ENCODE measurements around the gene PKP1.

DNA sequence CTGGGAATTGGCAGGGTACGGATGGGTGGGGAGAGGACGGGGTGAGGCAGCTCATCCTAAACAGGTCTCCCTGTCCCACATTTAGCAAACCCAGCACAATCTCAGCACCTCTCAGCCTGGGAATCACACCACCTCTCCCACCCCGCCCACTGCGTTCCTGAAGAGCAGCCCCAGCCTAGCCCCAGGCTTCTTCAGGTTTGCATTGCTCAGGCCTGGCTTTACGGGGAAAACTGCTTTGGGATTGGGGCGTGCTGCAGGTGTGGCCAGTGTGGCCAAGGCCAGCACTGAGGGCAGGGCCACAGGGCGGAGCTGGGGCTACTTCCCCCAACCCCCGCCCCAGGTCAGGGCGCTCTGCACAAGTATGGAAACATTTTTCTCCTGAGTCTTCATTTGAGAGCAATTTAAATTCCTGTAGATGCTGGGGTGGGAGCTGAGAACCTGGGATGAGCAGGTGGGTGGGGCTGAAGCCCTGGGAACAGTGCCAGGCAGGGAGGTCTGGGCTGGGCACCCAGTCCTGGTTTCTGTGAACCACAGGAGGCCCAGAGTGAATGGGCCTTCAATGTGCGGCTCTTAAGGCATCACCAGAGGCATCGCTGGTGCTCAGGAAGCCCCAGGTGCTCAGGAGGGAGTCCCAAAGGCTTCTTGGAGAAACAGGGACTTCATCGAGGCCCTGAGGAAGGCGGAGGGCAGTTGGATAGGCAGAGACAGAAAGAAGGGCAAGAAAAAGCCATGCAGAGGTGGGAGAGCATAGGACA, 70.1 kb downstream of the PKP1 start:
- TF ChIP-seq, protein P1, sequence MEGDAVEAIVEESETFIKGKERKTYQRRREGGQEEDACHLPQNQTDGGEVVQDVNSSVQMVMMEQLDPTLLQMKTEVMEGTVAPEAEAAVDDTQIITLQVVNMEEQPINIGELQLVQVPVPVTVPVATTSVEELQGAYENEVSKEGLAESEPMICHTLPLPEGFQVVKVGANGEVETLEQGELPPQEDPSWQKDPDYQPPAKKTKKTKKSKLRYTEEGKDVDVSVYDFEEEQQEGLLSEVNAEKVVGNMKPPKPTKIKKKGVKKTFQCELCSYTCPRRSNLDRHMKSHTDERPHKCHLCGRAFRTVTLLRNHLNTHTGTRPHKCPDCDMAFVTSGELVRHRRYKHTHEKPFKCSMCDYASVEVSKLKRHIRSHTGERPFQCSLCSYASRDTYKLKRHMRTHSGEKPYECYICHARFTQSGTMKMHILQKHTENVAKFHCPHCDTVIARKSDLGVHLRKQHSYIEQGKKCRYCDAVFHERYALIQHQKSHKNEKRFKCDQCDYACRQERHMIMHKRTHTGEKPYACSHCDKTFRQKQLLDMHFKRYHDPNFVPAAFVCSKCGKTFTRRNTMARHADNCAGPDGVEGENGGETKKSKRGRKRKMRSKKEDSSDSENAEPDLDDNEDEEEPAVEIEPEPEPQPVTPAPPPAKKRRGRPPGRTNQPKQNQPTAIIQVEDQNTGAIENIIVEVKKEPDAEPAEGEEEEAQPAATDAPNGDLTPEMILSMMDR (conservative IDR thresholded peaks at IDR 0.05; ENCODE audit: low read depth in 2 of 2), result no peak
- TF ChIP-seq CREB1 (CRISPR knock-in tag; IDR thresholded peaks at IDR 0.05; ENCODE audit: low read depth) (no peak), POLR2AphosphoS5 (IDR thresholded peaks at IDR 0.05; ENCODE audit: low read depth) (no peak), EZH2 (IDR thresholded peaks at IDR 0.05; ENCODE audit: low read depth, unreplicated experiment) (no peak), JUNB (IDR thresholded peaks at IDR 0.05; ENCODE audit: unreplicated experiment) (no peak), EZH2phosphoT487 (IDR thresholded peaks at IDR 0.05; ENCODE audit: unreplicated experiment) (no peak), ZNF331 (CRISPR knock-in tag; IDR thresholded peaks at IDR 0.05; ENCODE audit: low read depth) (no peak)
- TF ChIP-seq, protein P2, sequence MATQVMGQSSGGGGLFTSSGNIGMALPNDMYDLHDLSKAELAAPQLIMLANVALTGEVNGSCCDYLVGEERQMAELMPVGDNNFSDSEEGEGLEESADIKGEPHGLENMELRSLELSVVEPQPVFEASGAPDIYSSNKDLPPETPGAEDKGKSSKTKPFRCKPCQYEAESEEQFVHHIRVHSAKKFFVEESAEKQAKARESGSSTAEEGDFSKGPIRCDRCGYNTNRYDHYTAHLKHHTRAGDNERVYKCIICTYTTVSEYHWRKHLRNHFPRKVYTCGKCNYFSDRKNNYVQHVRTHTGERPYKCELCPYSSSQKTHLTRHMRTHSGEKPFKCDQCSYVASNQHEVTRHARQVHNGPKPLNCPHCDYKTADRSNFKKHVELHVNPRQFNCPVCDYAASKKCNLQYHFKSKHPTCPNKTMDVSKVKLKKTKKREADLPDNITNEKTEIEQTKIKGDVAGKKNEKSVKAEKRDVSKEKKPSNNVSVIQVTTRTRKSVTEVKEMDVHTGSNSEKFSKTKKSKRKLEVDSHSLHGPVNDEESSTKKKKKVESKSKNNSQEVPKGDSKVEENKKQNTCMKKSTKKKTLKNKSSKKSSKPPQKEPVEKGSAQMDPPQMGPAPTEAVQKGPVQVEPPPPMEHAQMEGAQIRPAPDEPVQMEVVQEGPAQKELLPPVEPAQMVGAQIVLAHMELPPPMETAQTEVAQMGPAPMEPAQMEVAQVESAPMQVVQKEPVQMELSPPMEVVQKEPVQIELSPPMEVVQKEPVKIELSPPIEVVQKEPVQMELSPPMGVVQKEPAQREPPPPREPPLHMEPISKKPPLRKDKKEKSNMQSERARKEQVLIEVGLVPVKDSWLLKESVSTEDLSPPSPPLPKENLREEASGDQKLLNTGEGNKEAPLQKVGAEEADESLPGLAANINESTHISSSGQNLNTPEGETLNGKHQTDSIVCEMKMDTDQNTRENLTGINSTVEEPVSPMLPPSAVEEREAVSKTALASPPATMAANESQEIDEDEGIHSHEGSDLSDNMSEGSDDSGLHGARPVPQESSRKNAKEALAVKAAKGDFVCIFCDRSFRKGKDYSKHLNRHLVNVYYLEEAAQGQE (IDR thresholded peaks at IDR 0.05; ENCODE audit: unreplicated experiment), result no peak
